Adrenal gland (tissue), 12 donors: ENCODE data around the gene BRD1. TPM values are rescaled to one million over a fixed set of nuclear protein-coding genes. Genes with fewer than 3 reads are reported as not detected.

Experiments used
- DNase-seq, 7 donors: peaks; one replicate each; pipeline ENCODE4 v3.0.0-alpha.2; 2019 to 2020
- H3K27ac ChIP-seq, 5 donors: fragments of 200-600 bp; sonication (generic) in 4 of 5; 1 replicate in 3 of 5; 2 replicates in 2 of 5; pipeline versions ENCODE4 v1.5.1 to v1.8.0; 2016 to 2020; ENCODE audit warnings: mild to moderate bottlenecking in 1 of 5
- H3K27me3 ChIP-seq: fragments of 200-600 bp; 2 replicates; pipeline ENCODE4 v1.8.0; 2021
- H3K36me3 ChIP-seq, 2 donors: fragments of 200-600 bp; replicated peaks in 1 of 2; 1 replicate in 1 of 2; 2 replicates in 1 of 2; pipeline versions ENCODE4 v1.5.1 to v1.8.0; 2018 to 2022
- H3K4me1 ChIP-seq, 2 donors: fragments of 200-600 bp; replicated peaks in 1 of 2; 1 replicate in 1 of 2; 2 replicates in 1 of 2; pipeline versions ENCODE4 v1.5.1 to v1.8.0; 2018 to 2021
- H3K4me3 ChIP-seq, 4 donors: fragments of 200-600 bp; sonication (generic) in 3 of 4; one replicate each; pipeline ENCODE4 v1.5.1; 2016 to 2018
- H3K9me3 ChIP-seq, 3 donors: fragments of 200-600 bp; sonication (generic) in 1 of 3; replicated peaks in 1 of 3; 1 replicate in 2 of 3; 2 replicates in 1 of 3; pipeline versions ENCODE4 v1.5.1 to v1.8.0; 2016 to 2021
- POLR2A ChIP-seq, 2 donors: fragments of 450-650 bp; IDR thresholded peaks; one replicate each; pipeline ENCODE4 v1.6.1; 2017; ENCODE audit warnings: antibody characterized with exemption in 2 of 2, mild to moderate bottlenecking in 2 of 2, moderate library complexity in 1 of 2
- WGBS, 4 donors: extraction: QIAGEN DNeasy Blood & Tissue Kit in 2 of 4; methylation state at CpG; one replicate each; pipeline versions ENCODE4 v1.1.5 to v1.1.7; 2013 to 2017; 5-methylcytosine and 5-hydroxymethylcytosine counted together
- intact Hi-C, 2 donors: fragments of 100-400 bp; cut with DNase I; formaldehyde crosslinking; loops; one replicate each; pipeline versions ENCODE4 v1.14.1 to v1.15.0; 2022 to 2023
- polyA plus RNA-seq, 3 donors: library from polyadenylated mRNA; stranded (reverse); fragments of 200-250 nt in 2 of 3; fragments of 350-450 nt in 1 of 3; fragmentation: Illumina TruSeq in 1 of 3; extraction: RNeasy Lipid Tissue Mini Kit (QIAGEN cat#74804) in 1 of 3; gene quantifications; one replicate each; pipeline ENCODE4 v1.2.3, GENCODE V29; 2013 to 2014
- total RNA-seq, 9 donors: library from RNA; depleted of rRNA in 4 of 9; stranded (reverse); fragments of >200 nt in 4 of 9; fragments of 120-200 nt in 1 of 9; fragmentation: NEBNext Ultra II Directional in 1 of 9; extraction: Animal tissue kit (Norgen Biotek cat#: 25700) in 1 of 9; gene quantifications; one replicate each; pipeline versions ENCODE4 v1.1.0 to v1.2.4, GENCODE V29; 2013 to 2023
- TF ChIP-seq, protein P1 (sequence below), 6 experiments: fragments of 450-650 bp in 4 of 6; fragments of 200-600 bp in 2 of 6; sonication (generic) in 1 of 6; IDR thresholded peaks; 1 replicate in 5 of 6; 2 replicates in 1 of 6; pipeline versions ENCODE4 v1.5.1 to v1.8.0; 2016 to 2021; ENCODE audit warnings: antibody characterized with exemption in 6 of 6, mild to moderate bottlenecking in 2 of 6, moderate library complexity in 1 of 6
- donor health status: healthy with polysubstance abuse.
- donor health status: Bipolar disorder and iron deficiency.
- donor health status: DM: yes; HTN: yes; CAD: no.
- donor health status: DM: no; HTN: no; CAD: no.
- donor health status: DM: no; HTN: no; CAD: no.
- donor health status: DM: yes; HTN: yes; CAD: no.

BRD1 gene
- total and polyA plus RNA-seq, 12 donors, result 9.4 to 62.4 (median 26.6) TPM

DNA sequence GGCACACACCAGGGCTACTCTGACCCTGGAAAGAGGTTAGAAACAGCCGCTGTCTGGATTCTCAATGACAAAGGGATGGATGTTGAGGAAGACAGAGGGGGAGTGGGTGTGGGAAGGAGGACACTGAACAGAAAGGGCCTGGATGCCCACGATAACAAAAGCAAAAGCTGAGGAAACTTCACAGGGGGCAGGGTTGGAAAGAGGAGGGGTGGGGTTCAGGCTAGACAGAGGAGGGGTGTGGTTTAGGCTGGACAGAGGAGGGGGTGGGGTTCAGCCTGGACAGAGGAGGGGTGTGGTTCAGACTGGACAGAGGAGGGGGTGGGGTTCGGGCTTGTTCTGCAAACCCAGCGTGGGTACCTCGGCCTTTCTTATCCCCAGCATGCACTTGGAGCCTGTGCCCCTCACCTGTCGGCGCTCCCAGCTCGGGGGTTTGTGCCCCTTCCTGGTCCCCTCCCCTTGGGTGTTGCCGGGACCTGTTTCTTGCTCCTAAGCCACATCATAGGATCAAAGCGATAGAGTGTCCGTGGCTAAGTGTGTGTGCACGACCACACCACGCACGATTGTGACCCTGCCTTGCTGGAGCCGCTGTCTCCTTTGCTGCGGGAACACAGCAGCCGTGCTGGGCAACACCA lies 75.6 kb downstream of the BRD1 start:
- no peak overlapping the region for H3K27ac ChIP-seq
- no peak for DNase-seq
- 76 to 82% (median 80%) methylated on average over 10 to 17 of the region's 17 CpGs for WGBS, 4 donors
- no peaks in the 10 kb centered on the region for H3K4me1 ChIP-seq
- H3K36me3 ChIP-seq, result no peaks in the 10 kb centered on the region
- intact Hi-C loops, result no loop called here
- H3K27me3 ChIP-seq, result peaks cover under 1% of the 10 kb centered on the region
- H3K4me3 ChIP-seq, result no peak overlapping the region
- H3K9me3 ChIP-seq, result peaks cover 0 to under 1% (median 0%) of the 10 kb centered on the region in 3 donors
- no peak for TF ChIP-seq POLR2A (IDR thresholded peaks at IDR 0.05)
- TF ChIP-seq, protein P1, sequence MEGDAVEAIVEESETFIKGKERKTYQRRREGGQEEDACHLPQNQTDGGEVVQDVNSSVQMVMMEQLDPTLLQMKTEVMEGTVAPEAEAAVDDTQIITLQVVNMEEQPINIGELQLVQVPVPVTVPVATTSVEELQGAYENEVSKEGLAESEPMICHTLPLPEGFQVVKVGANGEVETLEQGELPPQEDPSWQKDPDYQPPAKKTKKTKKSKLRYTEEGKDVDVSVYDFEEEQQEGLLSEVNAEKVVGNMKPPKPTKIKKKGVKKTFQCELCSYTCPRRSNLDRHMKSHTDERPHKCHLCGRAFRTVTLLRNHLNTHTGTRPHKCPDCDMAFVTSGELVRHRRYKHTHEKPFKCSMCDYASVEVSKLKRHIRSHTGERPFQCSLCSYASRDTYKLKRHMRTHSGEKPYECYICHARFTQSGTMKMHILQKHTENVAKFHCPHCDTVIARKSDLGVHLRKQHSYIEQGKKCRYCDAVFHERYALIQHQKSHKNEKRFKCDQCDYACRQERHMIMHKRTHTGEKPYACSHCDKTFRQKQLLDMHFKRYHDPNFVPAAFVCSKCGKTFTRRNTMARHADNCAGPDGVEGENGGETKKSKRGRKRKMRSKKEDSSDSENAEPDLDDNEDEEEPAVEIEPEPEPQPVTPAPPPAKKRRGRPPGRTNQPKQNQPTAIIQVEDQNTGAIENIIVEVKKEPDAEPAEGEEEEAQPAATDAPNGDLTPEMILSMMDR (IDR thresholded peaks at IDR 0.05), result no peak

DNA sequence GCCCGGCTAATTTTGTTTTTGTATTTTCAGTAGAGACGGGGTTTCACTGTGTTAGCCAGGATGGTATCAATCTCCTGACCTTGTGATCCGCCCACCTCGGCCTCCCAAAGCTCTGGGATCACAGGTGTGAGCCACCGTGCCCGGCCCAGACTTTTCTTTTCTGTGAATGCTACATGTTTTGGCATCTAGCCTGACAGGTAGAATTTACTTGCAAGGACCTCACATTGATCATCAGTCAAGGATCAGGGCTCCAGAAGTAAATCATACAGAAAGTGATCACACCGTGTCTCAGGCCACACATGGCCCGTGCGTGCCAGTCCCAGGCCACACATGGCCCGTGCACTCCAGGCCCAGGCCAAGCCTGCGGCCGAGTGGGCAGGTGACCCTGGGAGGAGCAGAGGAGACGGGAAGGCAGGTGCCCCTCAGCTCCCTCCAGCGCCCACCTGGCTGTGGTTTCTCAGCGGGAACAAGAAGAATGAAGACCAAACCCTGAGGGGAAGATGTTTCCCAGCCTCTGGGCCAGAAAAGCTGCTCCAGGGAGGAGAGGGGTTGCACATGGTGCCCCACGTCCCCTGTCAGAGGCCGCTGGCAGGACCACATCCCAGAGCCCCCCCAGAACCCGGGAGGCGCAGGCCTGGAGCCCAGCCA lies 76.2 kb downstream of the BRD1 start:
- Histone ChIP-seq H3K36me3 (no peaks in the 10 kb centered on the region), H3K4me1 (no peaks in the 10 kb centered on the region), H3K27ac (no peak overlapping the region), H3K9me3 (peaks cover 0 to 7% (median 0%) of the 10 kb centered on the region in 3 donors), H3K27me3 (no peaks in the 10 kb centered on the region), H3K4me3 (no peak overlapping the region)
- no peak for TF ChIP-seq POLR2A (IDR thresholded peaks at IDR 0.05)
- TF ChIP-seq, protein P1 (IDR thresholded peaks at IDR 0.05), result no peak
- intact Hi-C loops, result no loop called here
- WGBS, 4 donors, result 78 to 86% (median 81%) methylated on average over 10 to 19 of the region's 19 CpGs
- DNase-seq, result no peak

DNA sequence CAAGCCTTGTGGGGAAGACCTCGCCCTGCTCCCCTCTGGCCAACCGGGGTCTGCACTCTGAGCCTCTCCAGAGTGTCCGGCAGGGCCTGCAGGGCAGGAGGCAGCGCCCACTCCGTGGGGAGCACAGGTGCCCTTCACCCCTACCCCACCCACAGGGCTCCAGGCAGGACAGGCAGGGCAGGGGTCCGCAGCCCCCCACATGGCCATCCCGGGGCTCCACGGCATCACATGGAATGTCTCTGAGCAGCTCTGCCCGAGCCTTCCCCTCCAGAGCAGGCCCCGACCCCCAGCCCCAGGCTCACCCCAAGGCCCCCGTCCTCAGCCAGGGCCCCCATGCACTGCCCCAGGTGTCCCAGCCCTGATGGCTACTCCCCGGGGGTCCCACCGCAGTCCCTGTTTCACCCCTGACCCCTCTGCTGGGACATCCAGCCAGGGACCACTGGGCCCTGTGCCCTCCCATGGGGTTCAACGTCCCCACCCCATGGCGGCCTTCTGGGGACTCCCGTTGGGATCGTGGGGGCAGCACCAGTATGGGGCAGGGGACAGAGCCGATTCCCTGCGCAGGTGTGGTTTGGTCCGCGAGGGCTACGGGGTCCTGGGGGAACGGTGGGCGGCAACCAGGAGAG lies 77.7 kb downstream of the BRD1 start:
- Histone ChIP-seq H3K36me3 (no peaks in the 10 kb centered on the region), H3K27ac (no peak overlapping the region), H3K9me3 (peaks cover 0 to 15% (median 0%) of the 10 kb centered on the region in 3 donors), H3K4me1 (no peaks in the 10 kb centered on the region), H3K4me3 (no peak overlapping the region), H3K27me3 (no peaks in the 10 kb centered on the region)
- intact Hi-C loops, result no loop called here
- no peak for DNase-seq
- no peak for TF ChIP-seq POLR2A (IDR thresholded peaks at IDR 0.05)
- TF ChIP-seq, protein P1 (IDR thresholded peaks at IDR 0.05), result no peak
- WGBS, 4 donors, result 72 to 87% (median 84%) methylated on average over 7 to 24 of the region's 24 CpGs

GRCh38 chr22:49749227-49749626 lies 78.4 kb downstream of the BRD1 start:
- Histone ChIP-seq H3K27me3 (no peaks in the 10 kb centered on the region), H3K4me1 (no peaks in the 10 kb centered on the region), H3K4me3 (no peak overlapping the region), H3K36me3 (no peaks in the 10 kb centered on the region), H3K9me3 (peaks cover 0 to 15% (median 0%) of the 10 kb centered on the region in 3 donors), H3K27ac (no peak overlapping the region)
- WGBS, 4 donors, result 76 to 92% (median 84%) methylated on average over 9 of the region's 9 CpGs
- intact Hi-C loops, result no loop called here
- TF ChIP-seq, protein P1 (IDR thresholded peaks at IDR 0.05), result no peak
- TF ChIP-seq POLR2A (IDR thresholded peaks at IDR 0.05), result no peak
- DNase-seq, result peak in 1 of 7 donors; percentile 29
